OCI-LY7 (cell line): ENCODE results near the gene PGAP1. TPM values are rescaled to one million over a fixed set of nuclear protein-coding genes. Genes with fewer than 3 reads are reported as not detected.

Source experiments
- BruUV-seq: library from RNA; stranded (reverse); fragments of 400-500 nt; replicated peaks from 2 replicates; lab custom pipeline; 2021; lab: Mats Ljungman, UMichigan
- CTCF ChIA-PET: fragments of 300-600 bp; sonication (Branson Sonifier 250); formaldehyde crosslinking; loops from one replicate; lab custom pipeline; 2022; ENCODE audit warnings: antibody characterized with exemption; ENCODE audit not compliant: unreplicated experiment; lab: Charles Lee
- POLR2A ChIA-PET: fragments of 300-600 bp; sonication (Branson Sonifier 250); formaldehyde crosslinking; loops from one replicate; lab custom pipeline; 2022; ENCODE audit warnings: antibody characterized with exemption; lab: Charles Lee
- DNase-seq: peaks from one replicate; pipeline ENCODE4 v3.0.0-alpha.2; 2015; ENCODE audit warnings: low spot score
- H2AFZ ChIP-seq: fragments of 200-600 bp; sonication (generic), shearing (Covaris generic); 2 replicates; pipeline ENCODE4 v1.6.1; 2014; ENCODE audit warnings: mild to moderate bottlenecking, antibody characterized with exemption, low read length, moderate library complexity
- H3K27ac ChIP-seq: fragments of 200-600 bp; sonication (generic); 2 replicates; pipeline ENCODE4 v1.5.1; 2014; ENCODE audit warnings: mixed run types, low read depth, mild to moderate bottlenecking, moderate library complexity, low read length, inconsistent platforms; ENCODE audit not compliant: poor library complexity, severe bottlenecking
- H3K36me3 ChIP-seq: fragments of 200-600 bp; sonication (generic); 2 replicates; pipeline ENCODE4 v1.6.1; 2014; ENCODE audit warnings: mild to moderate bottlenecking, antibody characterized with exemption, low read length, moderate library complexity, mixed read lengths; ENCODE audit not compliant: insufficient read depth
- H3K4me1 ChIP-seq: fragments of 200-600 bp; sonication (generic); 2 replicates; pipeline ENCODE4 v1.5.1; 2014; ENCODE audit warnings: mild to moderate bottlenecking, low read length; ENCODE audit not compliant: insufficient read depth, poor library complexity, severe bottlenecking
- H3K4me2 ChIP-seq: fragments of 200-600 bp; sonication (generic); 2 replicates; pipeline ENCODE4 v1.6.1; 2014; ENCODE audit warnings: mild to moderate bottlenecking, low read length
- H3K4me3 ChIP-seq: fragments of 200-600 bp; sonication (generic); 2 replicates; pipeline ENCODE4 v1.5.1; 2014; ENCODE audit warnings: mild to moderate bottlenecking, low read depth, low read length; ENCODE audit not compliant: poor library complexity, severe bottlenecking
- H3K79me2 ChIP-seq: fragments of 200-600 bp; sonication (generic); 2 replicates; pipeline ENCODE4 v1.6.1; 2016; ENCODE audit warnings: low read depth, mild to moderate bottlenecking, low read length, moderate library complexity, mixed read lengths; ENCODE audit not compliant: insufficient read depth
- H3K9me2 ChIP-seq: fragments of 200-600 bp; sonication (generic); 2 replicates; pipeline ENCODE4 v1.6.1; 2016; ENCODE audit warnings: mild to moderate bottlenecking, low read length, mixed read lengths; ENCODE audit not compliant: insufficient read depth
- H3K9me3 ChIP-seq: fragments of 200-600 bp; sonication (generic); 2 replicates; pipeline ENCODE4 v1.6.1; 2014; ENCODE audit warnings: mild to moderate bottlenecking, mixed run types, low read length, mixed read lengths
- H4K20me1 ChIP-seq: fragments of 200-600 bp; sonication (generic); 2 replicates; pipeline ENCODE4 v1.6.1; 2014; ENCODE audit warnings: mild to moderate bottlenecking, antibody characterized with exemption, low read length, moderate library complexity, mixed read lengths; ENCODE audit not compliant: insufficient read depth
- CTCF ChIP-seq: fragments of 200-600 bp; sonication (generic); conservative IDR thresholded peaks from 2 replicates; pipeline ENCODE4 v1.5.1; 2014; ENCODE audit warnings: mild to moderate bottlenecking, antibody characterized with exemption, low read length, moderate library complexity, mixed read lengths
- EZH2phosphoT487 ChIP-seq: fragments of 200-600 bp; sonication (generic); IDR thresholded peaks from 2 replicates; pipeline ENCODE4 v1.6.1; 2018; ENCODE audit warnings: low read depth, borderline replicate concordance, mild to moderate bottlenecking, mixed run types, antibody characterized with exemption, low read length, moderate library complexity, mixed read lengths
- intact Hi-C: fragments of 100-400 bp; cut with micrococcal nuclease; formaldehyde crosslinking; loops from one replicate; pipeline ENCODE4 v1.10.0; 2022; ENCODE audit not compliant: unreplicated experiment
- total RNA-seq, 2 experiments: library from RNA; depleted of rRNA in 1 of 2; stranded (reverse); fragments of >200 nt in 1 of 2; shearing (Covaris generic) in 1 of 2; gene quantifications; 2 replicates each; pipeline ENCODE4 v1.2.3, GENCODE V29; 2014 to 2022

Gene PGAP1
- total RNA-seq, 2 experiments from 2014 or later, result 0.54 to 1.9 TPM

GRCh38 chr2:196924051-196924450 is 2.5 kb downstream of the PGAP1 start:
- TF ChIP-seq EZH2phosphoT487, result no peak
- no peak for TF ChIP-seq CTCF
- POLR2A ChIA-PET, result interaction anchor here (0.5 to 1.5 kb wide), 6 partner anchors 9 to 68 kb away, joined by 3 to 7 read pairs (median 3); no protein-coding TSS in a partner anchor
- no peak overlapping the region for H2AFZ ChIP-seq
- no peak overlapping the region for H3K4me3 ChIP-seq
- BruUV-seq, result no TSS peak
- no peaks in the 10 kb centered on the region for H3K9me2 ChIP-seq
- no peaks in the 10 kb centered on the region for H4K20me1 ChIP-seq
- no peaks in the 10 kb centered on the region for H3K9me3 ChIP-seq
- CTCF ChIA-PET, result no interaction called here
- intact Hi-C loops, result no loop called here
- no peak overlapping the region for H3K4me2 ChIP-seq
- peaks cover 12% of the 10 kb centered on the region for H3K4me1 ChIP-seq
- H3K79me2 ChIP-seq, result no peaks in the 10 kb centered on the region
- DNase-seq, result no peak
- no peak overlapping the region for H3K27ac ChIP-seq
- H3K36me3 ChIP-seq, result no peaks in the 10 kb centered on the region

GRCh38 chr2:196918927-196919326 is 7.6 kb downstream of the PGAP1 start:
- H3K4me2 ChIP-seq, result no peak overlapping the region
- H4K20me1 ChIP-seq, result no peaks in the 10 kb centered on the region
- no peak for DNase-seq
- H3K4me1 ChIP-seq, result no peaks in the 10 kb centered on the region
- ChIA-PET CTCF (no interaction called here), POLR2A (interaction anchor here (1.0 kb wide), 1 partner anchor 8 kb away, joined by 7 read pairs; no protein-coding TSS in a partner anchor)
- peaks cover 11% of the 10 kb centered on the region; the same call in 1 of the 2 replicates for H3K9me3 ChIP-seq
- no peaks in the 10 kb centered on the region for H3K36me3 ChIP-seq
- no TSS peak for BruUV-seq
- intact Hi-C loops, result no loop called here
- TF ChIP-seq EZH2phosphoT487 (no peak), CTCF (no peak)
- no peaks in the 10 kb centered on the region for H3K9me2 ChIP-seq
- no peak overlapping the region for H3K4me3 ChIP-seq
- H3K79me2 ChIP-seq, result no peaks in the 10 kb centered on the region
- H3K27ac ChIP-seq, result no peak overlapping the region
- no peak overlapping the region for H2AFZ ChIP-seq

GRCh38 chr2:196917802-196918201 is 8.7 kb downstream of the PGAP1 start:
- no peaks in the 10 kb centered on the region for H3K4me1 ChIP-seq
- no peak overlapping the region for H3K27ac ChIP-seq
- no peaks in the 10 kb centered on the region for H3K9me2 ChIP-seq
- H2AFZ ChIP-seq, result no peak overlapping the region
- intact Hi-C loops, result no loop called here
- H3K9me3 ChIP-seq, result peaks cover 11% of the 10 kb centered on the region; the same call in 1 of the 2 replicates
- H3K79me2 ChIP-seq, result no peaks in the 10 kb centered on the region
- TF ChIP-seq EZH2phosphoT487 (no peak), CTCF (no peak)
- CTCF ChIA-PET, result no interaction called here
- POLR2A ChIA-PET, result interaction anchor here (0.6 kb wide), 2 partner anchors 671 to 1381 kb away, joined by 3 to 5 read pairs; no protein-coding TSS in a partner anchor
- DNase-seq, result no peak
- no peak overlapping the region for H3K4me2 ChIP-seq
- H3K4me3 ChIP-seq, result no peak overlapping the region
- BruUV-seq, result no TSS peak
- H3K36me3 ChIP-seq, result no peaks in the 10 kb centered on the region
- H4K20me1 ChIP-seq, result no peaks in the 10 kb centered on the region
